NCI-H1105 (cell line): ENCODE results near the gene PDE6D.

Source experiments
- DNase-seq: peaks from one replicate; lab custom pipeline; 2025; lab: John Stamatoyannopoulos, UW

Gene PDE6D

DNA sequence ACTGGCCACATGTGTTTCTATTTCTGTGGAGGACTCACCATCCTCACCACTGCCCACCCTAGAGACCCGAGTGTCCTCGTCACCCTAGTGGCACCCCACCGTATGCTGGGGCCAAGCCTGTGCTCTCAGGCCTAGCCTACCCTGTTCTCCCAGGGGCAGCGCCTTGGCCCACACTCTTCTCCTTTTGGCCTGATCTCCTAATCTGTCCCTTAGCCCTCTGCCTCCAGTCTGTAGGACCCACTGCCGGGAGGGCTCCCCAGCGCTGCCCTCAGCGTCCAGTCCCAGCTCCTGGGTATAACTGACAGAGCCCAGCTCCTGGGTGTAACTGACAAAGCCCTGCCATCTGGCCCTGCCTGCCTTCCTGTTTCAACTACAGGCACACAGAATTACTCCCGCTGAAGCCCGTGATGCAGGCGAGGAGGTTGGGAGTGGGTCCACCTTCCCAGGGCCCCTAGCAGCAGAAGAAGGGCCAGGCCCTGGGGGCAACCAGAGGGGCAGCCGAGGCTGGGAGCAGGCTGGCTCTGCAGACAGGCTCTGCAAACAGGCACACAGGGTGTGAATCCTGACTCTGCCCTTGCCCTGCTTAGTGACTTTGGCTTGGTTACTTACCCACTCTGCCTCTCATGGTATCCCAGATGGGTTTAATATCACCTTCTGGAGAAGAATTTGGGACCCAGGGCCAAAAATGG is 98.3 kb downstream of the PDE6D start:
- no peak for DNase-seq
